ENCODE data around the gene ADGRV1. TPM values are rescaled to one million over a fixed set of nuclear protein-coding genes. Genes with fewer than 3 reads are reported as not detected.

Gene ADGRV1
- total RNA-seq, 1 donor from 2014 or later, result 0.13 TPM

- no peak for DNase-seq (ENCODE audit: low read depth in 2 of 2)
These were observed 596.7 kb downstream of the ADGRV1 start for GRCh38 chr5:91155274-91155673.

- peak in 1 of 2 donors; percentile 24 for DNase-seq (ENCODE audit: low read depth in 2 of 2)
These were observed 597.6 kb downstream of the ADGRV1 start for GRCh38 chr5:91156242-91156641.

- no peak for DNase-seq (ENCODE audit: low read depth in 2 of 2)
These were observed 599.4 kb downstream of the ADGRV1 start for GRCh38 chr5:91158011-91158410.

- DNase-seq (ENCODE audit: low read depth in 2 of 2), result no peak
These were observed 601.0 kb downstream of the ADGRV1 start for GRCh38 chr5:91159647-91160046.

GRCh38 chr5:91160714-91161285 is 602.2 kb downstream of the ADGRV1 start:
- no peak for DNase-seq (ENCODE audit: low read depth in 2 of 2)

GRCh38 chr5:91162534-91163381 is 604.2 kb downstream of the ADGRV1 start:
- peak; percentile 83 to 99 for DNase-seq (ENCODE audit: low read depth in 2 of 2)

GRCh38 chr5:91164424-91164823 is 605.8 kb downstream of the ADGRV1 start:
- no peak for DNase-seq (ENCODE audit: low read depth in 2 of 2)

- peak in 1 of 2 donors; percentile 38 for DNase-seq (ENCODE audit: low read depth in 2 of 2)
These were observed 607.6 kb downstream of the ADGRV1 start for GRCh38 chr5:91166059-91166807.

GRCh38 chr5:91168859-91169258 is 610.3 kb downstream of the ADGRV1 start:
- no peak for DNase-seq (ENCODE audit: low read depth in 2 of 2)

- peak in 1 of 2 donors; percentile 27 for DNase-seq (ENCODE audit: low read depth in 2 of 2)
These were observed 611.7 kb downstream of the ADGRV1 start for GRCh38 chr5:91170266-91170665.

GRCh38 chr5:91171322-91171721 is 612.7 kb downstream of the ADGRV1 start:
- DNase-seq (ENCODE audit: low read depth in 2 of 2), result no peak

- DNase-seq (ENCODE audit: low read depth in 2 of 2), result no peak
These were observed 615.8 kb downstream of the ADGRV1 start for GRCh38 chr5:91174396-91174795.

GRCh38 chr5:91175708-91176107 is 617.1 kb downstream of the ADGRV1 start:
- no peak for DNase-seq (ENCODE audit: low read depth in 2 of 2)

- no peak for DNase-seq (ENCODE audit: low read depth in 2 of 2)
These were observed 617.9 kb downstream of the ADGRV1 start for GRCh38 chr5:91176288-91177016.

GRCh38 chr5:91177085-91177484 is 618.5 kb downstream of the ADGRV1 start:
- DNase-seq (ENCODE audit: low read depth in 2 of 2), result no peak

- no peak for DNase-seq (ENCODE audit: low read depth in 2 of 2)
These were observed 619.0 kb downstream of the ADGRV1 start for GRCh38 chr5:91177639-91178038.

- DNase-seq (ENCODE audit: low read depth in 2 of 2), result no peak
These were observed 619.9 kb downstream of the ADGRV1 start for GRCh38 chr5:91178461-91178860.

- DNase-seq (ENCODE audit: low read depth in 2 of 2), result no peak
These were observed 620.4 kb downstream of the ADGRV1 start for GRCh38 chr5:91179018-91179417.

- DNase-seq (ENCODE audit: low read depth in 2 of 2), result no peak
These were observed 621.9 kb downstream of the ADGRV1 start for GRCh38 chr5:91180506-91180905.

- DNase-seq (ENCODE audit: low read depth in 2 of 2), result no peak
These were observed 624.2 kb downstream of the ADGRV1 start for GRCh38 chr5:91182763-91183162.

GRCh38 chr5:91183743-91184142 is 625.1 kb downstream of the ADGRV1 start:
- no peak for DNase-seq (ENCODE audit: low read depth in 2 of 2)

- DNase-seq (ENCODE audit: low read depth in 2 of 2), result no peak
These were observed 627.5 kb downstream of the ADGRV1 start for GRCh38 chr5:91186101-91186500.
